T-helper 1 cell treated with Interleukin-12 subunit alpha and Interleukin-12 subunit beta and Interleukin-4 antibody, amounts not matched to agents 30 ng/mL and 1 ng/mL, for 36 hours (primary cell): ENCODE measurements around the gene PAPLN. TPM values are rescaled to one million over a fixed set of nuclear protein-coding genes. Genes with fewer than 3 reads are reported as not detected.
"Not testable (repeated sequence)": the region's sequence is repeated elsewhere in the genome, so short reads cannot be mapped to it uniquely, and the experiment has no call there.

Experiments
- intact Hi-C: fragments of 100-400 bp; cut with micrococcal nuclease; formaldehyde crosslinking; loops from one replicate; pipeline ENCODE4 v1.15.1; 2024
- total RNA-seq: library from RNA; stranded (reverse); gene quantifications from 2 replicates; pipeline ENCODE4 v1.2.3, GENCODE V29; 2022

PAPLN gene
- total RNA-seq, 1 donor from 2014 or later: 0.71 TPM

DNA sequence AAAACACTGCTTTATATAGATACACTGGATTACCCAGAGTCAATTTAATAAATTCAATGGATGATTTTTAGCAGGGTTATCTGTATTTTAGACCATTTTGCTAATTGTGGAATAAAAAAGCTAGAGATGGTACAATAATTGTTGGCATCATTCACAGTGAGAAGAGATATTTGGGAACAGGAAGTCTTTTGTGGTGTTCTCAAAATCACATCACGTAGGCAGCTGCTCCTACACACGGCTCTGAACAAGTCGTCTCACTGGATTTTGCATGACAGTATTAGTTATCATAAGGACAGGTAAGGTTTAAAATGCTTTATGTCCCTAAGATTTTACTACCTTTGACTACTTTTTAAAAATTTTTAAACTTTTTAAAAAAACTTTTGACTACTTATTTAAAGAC is 52.0 kb downstream of the PAPLN start:
- intact Hi-C loops: no loop called here

DNA sequence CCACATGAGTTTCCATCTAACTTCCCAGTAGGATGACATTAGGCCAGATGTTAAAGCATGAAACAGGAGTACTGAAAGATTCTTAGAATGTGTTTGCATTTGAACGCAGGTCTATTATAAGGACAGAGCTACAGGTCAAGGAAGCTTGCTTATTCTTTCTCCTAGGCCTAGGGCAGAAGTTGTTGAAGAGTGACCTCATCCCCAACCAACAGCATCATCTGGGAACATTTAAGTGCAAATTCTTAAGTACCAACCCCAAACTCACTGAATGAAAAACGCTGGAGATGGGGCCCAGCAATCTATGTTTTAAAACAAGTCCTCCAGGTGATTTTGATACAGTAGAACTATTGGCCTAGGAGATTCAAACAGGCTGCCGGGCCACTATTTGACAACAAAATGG is 52.4 kb downstream of the PAPLN start:
- intact Hi-C loops: no loop called here

DNA sequence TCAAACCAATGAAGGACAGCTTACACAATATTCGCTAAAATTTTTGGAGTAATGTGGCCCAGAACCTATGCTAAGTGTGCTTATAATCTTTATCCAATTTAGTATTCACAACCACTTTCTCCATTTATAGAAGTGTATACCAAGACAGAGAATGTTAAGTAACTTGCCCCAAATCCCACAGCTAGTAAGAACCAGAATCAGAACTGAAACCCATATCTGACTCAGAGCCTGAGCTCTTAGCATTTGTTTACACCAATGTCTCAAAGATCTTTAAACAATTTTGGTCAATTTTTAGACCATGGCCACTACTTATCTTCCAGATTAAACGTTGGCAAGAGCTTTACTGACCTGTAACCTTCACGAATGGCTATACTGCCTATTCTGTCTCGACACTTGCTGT is 53.0 kb downstream of the PAPLN start:
- intact Hi-C loops: no loop called here

DNA sequence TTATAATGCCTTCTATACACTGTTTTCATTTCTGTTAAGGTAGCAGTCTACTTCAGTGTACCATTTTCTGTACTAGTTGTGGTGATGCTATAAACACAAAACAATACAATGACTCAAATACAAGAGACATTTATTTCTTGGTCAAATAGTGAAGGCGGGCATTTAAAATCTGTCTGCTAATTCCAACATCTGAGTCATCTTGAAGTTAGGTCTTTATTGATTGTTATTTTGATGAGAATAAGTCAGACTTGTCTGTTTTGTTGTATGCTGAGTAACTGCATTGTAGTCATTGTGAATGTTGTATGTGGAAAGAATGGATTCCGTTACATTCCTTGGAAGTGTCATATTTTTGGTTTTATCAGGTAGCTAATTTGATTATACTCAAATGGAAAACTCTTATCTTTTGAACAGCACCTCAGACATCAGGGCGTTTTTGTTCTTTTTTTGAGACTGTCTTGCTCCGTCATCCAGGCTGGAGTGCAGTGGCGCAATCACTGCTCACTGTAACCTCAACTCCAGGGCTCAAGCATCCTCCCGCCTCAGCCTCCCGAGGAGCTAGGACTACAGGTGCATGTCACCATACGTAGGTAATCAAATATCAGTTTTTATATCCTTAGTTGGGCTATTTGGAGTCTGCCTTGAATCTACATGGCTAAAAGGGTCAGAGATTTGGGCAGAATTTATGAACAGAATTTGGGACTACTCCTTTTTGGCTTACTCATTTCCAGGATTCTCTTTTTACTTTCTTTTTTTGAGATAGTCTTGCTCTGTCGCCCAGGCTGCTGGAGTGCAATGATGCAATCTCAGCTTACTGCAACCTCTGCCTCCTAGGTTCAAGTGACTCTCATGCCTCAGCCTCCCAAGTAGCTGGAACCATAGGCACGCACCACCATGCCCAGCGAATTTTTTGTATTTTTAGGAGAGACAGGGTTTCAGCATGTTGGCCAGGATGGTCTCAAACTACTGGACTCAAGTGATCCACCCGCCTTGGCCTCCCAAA is 56.8 kb downstream of the PAPLN start:
- intact Hi-C loops: no loop called here

DNA sequence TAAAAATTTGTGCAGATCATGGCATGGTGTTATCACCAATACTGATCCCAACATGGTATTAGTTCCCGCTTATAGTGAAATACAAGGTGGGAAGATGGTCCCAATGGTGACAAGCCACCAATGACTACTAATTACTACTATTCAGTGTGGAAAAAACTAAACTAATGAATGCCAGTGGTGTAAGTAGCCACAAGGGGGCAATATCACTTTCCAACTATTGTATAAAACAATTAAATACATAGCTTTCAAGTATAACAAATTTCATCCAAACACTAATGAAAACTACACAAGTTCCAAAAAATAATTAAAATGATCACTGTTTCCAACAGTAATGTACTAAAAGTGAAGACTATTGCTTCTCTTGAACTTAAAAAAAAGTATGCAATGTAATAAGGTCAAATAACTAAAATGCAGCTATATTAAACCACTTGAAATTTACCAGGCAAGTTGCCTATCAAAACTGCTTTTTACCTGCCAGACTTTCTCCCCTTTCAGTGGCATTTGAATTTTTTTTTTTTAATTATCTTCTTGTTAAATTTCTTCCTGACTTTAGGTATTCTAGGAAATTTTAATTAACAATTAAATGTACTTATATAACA is 58.0 kb downstream of the PAPLN start:
- intact Hi-C loops: loop anchor here (1.0 to 5.0 kb wide), 3 partner anchors 162 to 338 kb away; partner anchors contain the start of gene NUMB

DNA sequence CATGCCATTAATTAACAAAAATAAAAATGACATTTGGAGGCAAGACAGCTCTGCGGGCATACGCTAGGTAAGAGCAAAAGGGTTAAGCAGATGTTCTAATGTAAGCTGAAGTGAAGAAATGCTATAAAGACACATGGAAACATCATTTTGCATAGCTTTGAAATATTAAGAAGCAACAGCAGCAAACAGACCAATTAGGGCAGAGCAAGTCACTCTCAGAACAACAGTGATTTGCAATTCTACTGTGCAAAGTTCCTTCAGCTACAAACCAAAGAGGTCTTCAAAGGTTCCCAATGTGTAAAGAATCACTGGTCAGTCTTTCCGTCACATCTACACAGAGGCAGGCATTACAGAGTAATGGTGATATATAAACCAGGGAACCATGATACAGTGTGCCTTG is 68.2 kb downstream of the PAPLN start:
- intact Hi-C loops: no loop called here

DNA sequence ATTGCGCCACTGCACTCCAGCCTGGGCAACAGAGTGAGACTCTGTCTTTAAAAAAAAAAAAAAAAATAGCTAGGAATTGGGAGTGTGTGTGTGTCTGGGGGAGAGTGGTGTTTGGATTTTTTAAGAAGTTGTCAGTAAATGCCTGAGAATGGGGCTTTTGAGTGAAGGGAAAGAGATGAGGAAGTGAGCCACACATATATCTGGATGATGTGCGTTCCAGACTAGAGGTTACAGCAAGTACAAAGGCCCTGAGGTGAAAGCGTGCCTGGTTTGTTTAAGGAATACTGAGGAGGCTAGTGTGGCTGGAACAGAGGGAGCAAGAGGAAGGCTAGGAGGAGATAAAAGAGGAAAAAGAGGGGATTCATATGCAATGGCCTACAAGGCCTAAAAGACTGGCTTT is 70.0 kb downstream of the PAPLN start:
- intact Hi-C loops: no loop called here

DNA sequence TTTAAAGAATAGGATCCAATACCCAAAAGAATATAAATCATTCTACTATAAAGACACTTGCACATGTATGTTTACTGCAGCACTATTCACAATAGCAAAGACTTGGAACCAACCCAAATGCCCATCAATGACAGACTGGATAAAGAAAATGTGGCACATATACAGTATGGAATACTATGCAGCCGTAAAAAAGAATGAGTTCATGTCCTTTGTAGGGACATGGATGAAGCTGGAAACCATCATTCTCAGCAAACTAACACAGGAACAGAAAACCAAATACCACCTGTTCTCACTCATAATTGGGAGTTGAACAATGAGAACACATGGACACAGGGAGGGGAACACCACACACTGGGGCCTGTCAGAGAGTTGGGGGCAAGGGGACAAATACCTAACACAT is 71.9 kb downstream of the PAPLN start:
- intact Hi-C loops: not testable (repeated sequence)

DNA sequence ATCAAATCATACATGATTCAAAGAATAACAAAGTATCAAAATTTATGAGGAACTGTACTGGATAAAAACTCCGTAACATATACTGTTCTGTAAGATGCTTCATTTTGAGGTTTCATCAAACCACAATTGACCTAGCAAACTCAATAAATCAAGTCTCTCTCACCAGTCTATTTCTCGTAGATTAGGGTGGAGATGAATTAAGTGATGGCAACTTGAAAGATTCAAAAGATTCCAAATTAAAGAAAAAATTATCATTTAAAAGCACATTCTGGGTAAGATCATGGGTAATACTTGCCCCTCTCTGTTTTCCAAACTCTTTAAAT is 74.4 kb downstream of the PAPLN start:
- intact Hi-C loops: no loop called here

DNA sequence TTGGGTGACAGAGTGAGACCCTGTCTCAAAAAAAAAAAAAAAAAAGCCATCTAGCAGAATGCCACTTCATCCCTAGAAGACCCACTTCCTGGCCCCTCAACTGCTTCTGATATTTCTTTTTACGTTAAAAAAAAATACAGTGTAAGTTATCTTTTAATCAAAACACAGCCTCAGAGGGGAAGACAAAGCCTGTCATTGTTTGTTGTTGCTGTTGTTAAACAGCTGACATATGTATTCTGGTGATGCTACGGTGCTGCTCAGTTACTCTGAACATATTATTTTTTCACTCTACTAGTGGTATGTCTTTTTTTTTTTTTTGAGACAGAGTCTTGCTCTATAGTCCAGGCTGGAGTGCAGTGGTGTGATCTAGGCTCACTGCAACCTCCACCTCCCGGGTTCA is 75.4 kb downstream of the PAPLN start:
- intact Hi-C loops: no loop called here

DNA sequence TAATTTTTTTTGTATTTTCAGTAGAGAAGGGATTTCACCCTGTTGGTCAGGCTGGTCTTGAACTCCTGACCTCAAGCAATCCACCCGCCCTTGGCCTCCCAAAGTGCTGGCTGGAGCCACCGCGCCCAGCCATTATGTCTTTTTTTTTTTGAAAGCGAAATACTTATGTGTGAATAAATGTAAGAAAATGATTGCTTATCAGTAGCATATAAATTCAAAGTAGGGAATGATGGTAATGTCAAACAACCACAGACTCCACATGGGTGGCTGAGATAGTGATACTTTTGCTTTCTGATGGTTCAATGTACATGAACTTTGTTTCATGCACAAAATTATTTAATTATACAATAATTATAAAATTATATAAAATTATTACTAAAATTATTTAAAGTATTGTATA is 75.8 kb downstream of the PAPLN start:
- intact Hi-C loops: no loop called here

DNA sequence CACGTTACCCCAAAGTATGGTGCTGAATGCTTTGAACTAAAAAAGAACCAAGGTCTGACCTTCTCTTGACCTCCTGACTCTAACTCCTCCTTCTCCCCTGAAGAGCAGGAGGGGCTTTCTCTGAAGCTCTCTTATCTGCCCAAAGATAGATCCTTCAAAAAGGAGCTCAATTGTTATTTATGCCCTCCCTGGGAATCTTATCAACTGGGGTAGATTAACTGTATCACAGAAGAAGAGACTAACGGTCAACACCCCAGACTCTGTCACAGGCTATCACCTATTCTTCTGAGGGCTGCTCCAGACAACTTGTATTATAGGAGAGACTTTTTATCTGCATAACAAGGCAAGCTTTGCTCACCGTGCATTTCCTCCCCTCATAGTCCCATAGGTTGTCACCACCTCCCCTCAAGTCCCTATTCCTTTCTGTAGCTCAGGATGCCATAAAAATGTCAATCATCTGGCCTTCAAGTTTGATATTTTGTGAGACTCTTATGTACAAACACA is 86.6 kb downstream of the PAPLN start:
- intact Hi-C loops: no loop called here

Other genes starting within 250 kb of the PAPLN start
- 16.2 and 17.1 TPM in 2 replicates for gene ZFYVE1, start 210.4 kb upstream of the PAPLN start, total RNA-seq
- gene RBM25, start 179.0 kb upstream of the PAPLN start, total RNA-seq: 108 TPM in 2 replicates
- gene PSEN1, start 101.0 kb upstream of the PAPLN start, total RNA-seq: 49.5 and 52.1 TPM in 2 replicates
- gene NUMB, start 221.0 kb downstream of the PAPLN start, total RNA-seq: 49.9 and 61.6 TPM in 2 replicates